ENCODE results near the gene TNFRSF14.

TNFRSF14 gene

GRCh38 chr1:2538376-2538775, 17.8 kb upstream of the TNFRSF14 start:
- no peak for TF ChIP-seq Cebpa-rat (IDR thresholded peaks at IDR 0.05)
- Histone ChIP-seq H3K4me1 (peaks cover 1 to 40% (median 33%) of the 10 kb centered on the region in 10 experiments; a peak in 18 of 20 replicates), H3K9ac (no peak overlapping the region), H3K27me3 (peaks cover 21 to 55% (median 28%) of the 10 kb centered on the region in 11 experiments), H3K4me3 (no peak overlapping the region), H3K9me3 (replicated peaks in 1 of 11) (no peaks in the 10 kb centered on the region), H3K36me3 (no peaks in the 10 kb centered on the region), H3K4me2 (no peak overlapping the region), H4K20me1 (peaks cover 0 to 71% (median 5%) of the 10 kb centered on the region in 11 experiments; a peak in 9 of 22 replicates), H3K27ac (no peak overlapping the region)

- Histone ChIP-seq H4K20me1 (peaks cover 0 to 71% (median 5%) of the 10 kb centered on the region in 11 experiments; a peak in 9 of 22 replicates), H3K4me1 (peaks cover 6 to 45% (median 38%) of the 10 kb centered on the region in 10 experiments; a peak in 19 of 20 replicates), H3K4me3 (no peak overlapping the region), H3K4me2 (no peak overlapping the region), H3K27me3 (peaks cover 17 to 51% (median 23%) of the 10 kb centered on the region in 11 experiments), H3K27ac (no peak overlapping the region), H3K9me3 (replicated peaks in 1 of 11) (no peaks in the 10 kb centered on the region), H3K9ac (no peak overlapping the region), H3K36me3 (no peaks in the 10 kb centered on the region)
- TF ChIP-seq Cebpa-rat (IDR thresholded peaks at IDR 0.05) = no peak
Observed at GRCh38 chr1:2538872-2539271, 17.3 kb upstream of the TNFRSF14 start.

GRCh38 chr1:2539312-2539907, 16.8 kb upstream of the TNFRSF14 start:
- Histone ChIP-seq H3K4me2 (peak overlapping the region in 3 of 11 experiments; percentile 69 to 72 (median 70); a peak in 3 of 22 replicates), H3K4me1 (peaks cover 11 to 48% (median 41%) of the 10 kb centered on the region in 10 experiments; a peak in 19 of 20 replicates), H3K27ac (no peak overlapping the region), H3K9ac (no peak overlapping the region), H4K20me1 (peaks cover 0 to 72% (median 5%) of the 10 kb centered on the region in 11 experiments; a peak in 9 of 22 replicates), H3K4me3 (no peak overlapping the region), H3K27me3 (peaks cover 11 to 45% (median 18%) of the 10 kb centered on the region in 11 experiments), H3K36me3 (no peaks in the 10 kb centered on the region), H3K9me3 (replicated peaks in 1 of 11) (no peaks in the 10 kb centered on the region)
- TF ChIP-seq Cebpa-rat (IDR thresholded peaks at IDR 0.05) = no peak

DNA sequence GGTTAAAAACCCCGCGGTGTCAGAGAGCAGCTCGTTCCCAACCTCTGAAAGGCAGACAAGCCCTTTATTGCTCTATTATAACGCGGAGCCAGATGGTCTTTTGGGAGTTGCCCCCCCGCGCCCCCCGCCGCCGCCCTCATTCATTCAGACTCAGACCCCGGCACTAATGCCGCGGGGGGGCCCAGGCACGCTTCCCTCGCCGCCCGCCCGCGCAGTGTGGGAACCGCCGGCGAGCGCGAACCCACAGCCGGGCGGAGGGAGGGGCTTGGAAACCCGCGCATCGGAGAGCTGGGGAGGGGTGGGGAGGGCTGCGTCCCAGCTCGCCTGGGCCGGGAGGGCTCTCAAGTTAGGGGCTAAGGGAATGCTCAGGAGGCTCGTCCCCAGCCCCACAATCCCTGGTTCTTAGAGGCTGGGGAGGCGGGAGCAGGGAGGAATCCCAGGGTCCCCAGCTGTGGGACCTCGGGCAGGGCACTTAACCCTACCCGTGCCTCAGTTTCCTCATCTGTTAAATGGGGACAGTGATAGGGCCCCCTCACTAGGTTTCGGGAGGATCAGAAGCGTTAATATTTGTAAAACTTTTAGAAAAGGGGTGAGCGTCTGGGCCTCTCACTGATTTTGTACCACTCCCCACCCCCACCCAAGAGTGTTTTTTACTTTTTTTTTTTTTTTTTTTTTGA, 15.2 kb upstream of the TNFRSF14 start:
- H3K9ac ChIP-seq = no peak overlapping the region
- peak overlapping the region in 1 of 10 experiments; percentile 18; a peak in 1 of 20 replicates for H3K4me3 ChIP-seq
- H3K27ac ChIP-seq = no peak overlapping the region
- peak overlapping the region in 10 of 11 experiments; percentile 32 to 58 (median 48); a peak in 15 of 22 replicates for H3K4me2 ChIP-seq
- H3K4me1 ChIP-seq = peaks cover 11 to 57% (median 50%) of the 10 kb centered on the region in 10 experiments; a peak in 19 of 20 replicates
- no peaks in the 10 kb centered on the region for H3K9me3 ChIP-seq (replicated peaks in 1 of 11)
- H4K20me1 ChIP-seq = peaks cover 0 to 73% (median 5%) of the 10 kb centered on the region in 11 experiments; a peak in 9 of 22 replicates
- TF ChIP-seq Cebpa-rat (IDR thresholded peaks at IDR 0.05) = no peak
- peaks cover 0 to 30% (median 9%) of the 10 kb centered on the region in 11 experiments; a peak in 17 of 22 replicates for H3K27me3 ChIP-seq
- H3K36me3 ChIP-seq = no peaks in the 10 kb centered on the region

- Histone ChIP-seq H3K4me2 (peak overlapping the region in 7 of 11 experiments; percentile 48 to 86 (median 53); a peak in 10 of 22 replicates), H3K9ac (no peak overlapping the region), H4K20me1 (peaks cover 0 to 68% (median 5%) of the 10 kb centered on the region in 11 experiments; a peak in 8 of 22 replicates), H3K4me1 (peaks cover 11 to 63% (median 53%) of the 10 kb centered on the region in 10 experiments; a peak in 19 of 20 replicates), H3K27ac (no peak overlapping the region), H3K36me3 (no peaks in the 10 kb centered on the region), H3K4me3 (no peak overlapping the region), H3K9me3 (replicated peaks in 1 of 11) (no peaks in the 10 kb centered on the region), H3K27me3 (peaks cover 0 to 25% (median 7%) of the 10 kb centered on the region in 11 experiments; a peak in 16 of 22 replicates)
- TF ChIP-seq Cebpa-rat (IDR thresholded peaks at IDR 0.05) = no peak
Observed at GRCh38 chr1:2541619-2542245, 14.4 kb upstream of the TNFRSF14 start.

- no peak for TF ChIP-seq Cebpa-rat (IDR thresholded peaks at IDR 0.05)
- H4K20me1 ChIP-seq = peaks cover 0 to 65% (median 5%) of the 10 kb centered on the region in 11 experiments; a peak in 10 of 22 replicates
- no peaks in the 10 kb centered on the region for H3K9me3 ChIP-seq (replicated peaks in 1 of 11)
- no peak overlapping the region for H3K4me3 ChIP-seq
- H3K27me3 ChIP-seq = peaks cover 0 to 25% (median 7%) of the 10 kb centered on the region in 11 experiments; a peak in 16 of 22 replicates
- peak overlapping the region in 2 of 11 experiments; percentile 37 to 48; a peak in 1 of 22 replicates for H3K9ac ChIP-seq
- H3K27ac ChIP-seq = no peak overlapping the region
- H3K4me2 ChIP-seq = peak overlapping the region in 9 of 11 experiments; percentile 56 to 86 (median 76); a peak in 19 of 22 replicates
- peaks cover 14 to 70% (median 59%) of the 10 kb centered on the region in 10 experiments for H3K4me1 ChIP-seq
- H3K36me3 ChIP-seq = no peaks in the 10 kb centered on the region
Observed at GRCh38 chr1:2542246-2542915, 13.8 kb upstream of the TNFRSF14 start.

DNA sequence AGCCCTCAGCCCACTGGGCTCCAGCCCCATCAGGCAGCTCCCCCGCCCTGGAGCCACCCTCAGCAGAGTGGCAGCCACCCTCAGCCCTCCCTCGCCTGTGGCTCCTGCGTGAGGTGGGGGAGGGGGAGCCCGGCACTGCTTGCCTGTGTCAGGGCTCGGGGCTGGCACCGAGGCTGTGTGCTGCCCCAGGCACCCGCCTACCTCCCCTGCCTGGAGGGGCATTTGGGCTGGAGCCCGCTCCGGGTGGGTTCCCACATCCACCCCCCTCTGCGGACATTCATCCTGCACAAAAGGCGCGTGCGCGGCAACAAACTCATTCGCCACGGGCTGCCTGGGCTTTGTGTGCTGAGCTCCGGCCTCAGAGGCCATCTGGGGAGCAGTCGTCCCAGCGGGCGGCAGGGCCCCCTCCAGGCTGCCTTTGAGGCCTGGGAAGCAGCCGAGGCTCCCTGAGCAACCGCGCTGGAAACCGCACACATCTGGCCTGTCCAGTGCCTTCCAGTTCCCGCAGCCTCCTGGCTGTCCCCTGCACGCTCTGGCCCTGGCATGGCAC, 12.6 kb upstream of the TNFRSF14 start:
- no peak for TF ChIP-seq Cebpa-rat (IDR thresholded peaks at IDR 0.05)
- Histone ChIP-seq H3K27ac (peak overlapping the region in 1 of 11 experiments; percentile 9; a peak in 2 of 22 replicates), H3K27me3 (peaks cover 0 to 25% (median 7%) of the 10 kb centered on the region in 11 experiments; a peak in 16 of 22 replicates), H3K4me1 (peaks cover 25 to 82% (median 71%) of the 10 kb centered on the region in 10 experiments), H3K9me3 (replicated peaks in 1 of 11) (no peaks in the 10 kb centered on the region), H3K4me2 (peak overlapping the region; percentile 47 to 86 (median 70)), H4K20me1 (peaks cover 0 to 52% (median 4%) of the 10 kb centered on the region in 11 experiments; a peak in 7 of 22 replicates), H3K36me3 (no peaks in the 10 kb centered on the region), H3K4me3 (0 out of 20 replicates have a peak overlapping the region, but pooled peaks of 1 of the 10 experiments have one; percentile 15), H3K9ac (peak overlapping the region in 7 of 11 experiments; percentile 9 to 48 (median 35); a peak in 8 of 22 replicates)
